Activated naive CD4-positive, alpha-beta T cell treated with anti-CD3 and anti-CD28 coated beads, Interleukin-2, amount 50 U/mL, for 16 hours (primary cell): ENCODE data around the gene GCM1.
"Not testable (repeated sequence)": the region's sequence is repeated elsewhere in the genome, so short reads cannot be mapped to it uniquely, and the experiment has no call there.

Experiments used
- DNase-seq: peaks from one replicate; pipeline ENCODE4 v3.0.0-alpha.2; 2020

GCM1 gene, protein sequence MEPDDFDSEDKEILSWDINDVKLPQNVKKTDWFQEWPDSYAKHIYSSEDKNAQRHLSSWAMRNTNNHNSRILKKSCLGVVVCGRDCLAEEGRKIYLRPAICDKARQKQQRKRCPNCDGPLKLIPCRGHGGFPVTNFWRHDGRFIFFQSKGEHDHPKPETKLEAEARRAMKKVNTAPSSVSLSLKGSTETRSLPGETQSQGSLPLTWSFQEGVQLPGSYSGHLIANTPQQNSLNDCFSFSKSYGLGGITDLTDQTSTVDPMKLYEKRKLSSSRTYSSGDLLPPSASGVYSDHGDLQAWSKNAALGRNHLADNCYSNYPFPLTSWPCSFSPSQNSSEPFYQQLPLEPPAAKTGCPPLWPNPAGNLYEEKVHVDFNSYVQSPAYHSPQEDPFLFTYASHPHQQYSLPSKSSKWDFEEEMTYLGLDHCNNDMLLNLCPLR

DNA sequence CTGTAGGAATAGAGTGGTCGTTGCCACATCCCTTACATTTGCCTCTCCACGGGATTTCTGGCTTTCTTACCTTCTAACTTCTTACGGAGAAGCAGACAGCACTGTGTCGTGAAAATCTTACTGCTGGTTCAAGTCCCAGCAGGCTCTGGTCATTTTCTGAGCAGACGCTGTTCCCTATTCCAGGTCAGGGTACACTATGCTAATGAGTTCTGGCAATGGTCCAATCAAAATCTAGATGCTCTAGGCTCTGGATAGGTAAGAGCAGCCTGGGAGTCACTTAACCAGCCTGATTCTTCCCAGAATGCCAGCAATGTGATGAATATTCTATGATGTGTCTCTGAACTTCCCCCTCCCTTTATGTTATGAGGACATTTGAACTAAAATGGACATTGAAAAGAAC is at the start of gene GCM1:
Gene GCM1 (minus strand): TSS at position 158 of the 400 bp plus-strand sequence. CDS start 3,209 bp downstream, outside the sequence.
- no peak for DNase-seq

DNA sequence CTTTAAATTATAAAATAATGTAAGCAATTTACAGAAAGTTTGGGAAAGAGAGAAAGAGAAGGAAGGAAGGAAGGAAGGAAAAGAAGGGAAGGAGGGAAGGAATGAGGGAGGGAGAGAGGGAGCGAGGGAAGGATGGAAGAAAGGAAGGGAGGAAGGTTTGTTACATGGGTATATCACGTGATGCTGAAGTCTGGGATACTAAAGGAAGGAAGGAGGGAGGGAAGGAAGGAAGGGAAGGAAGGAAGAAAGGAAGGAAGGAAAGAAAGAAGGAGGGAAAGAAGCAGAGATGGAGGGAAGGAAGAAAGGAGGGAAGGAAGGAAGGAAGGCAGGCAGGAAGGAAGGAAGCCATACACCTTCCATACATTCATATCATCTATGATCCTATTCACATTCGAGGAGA is 48.9 kb upstream of the GCM1 start:
- DNase-seq: no peak

DNA sequence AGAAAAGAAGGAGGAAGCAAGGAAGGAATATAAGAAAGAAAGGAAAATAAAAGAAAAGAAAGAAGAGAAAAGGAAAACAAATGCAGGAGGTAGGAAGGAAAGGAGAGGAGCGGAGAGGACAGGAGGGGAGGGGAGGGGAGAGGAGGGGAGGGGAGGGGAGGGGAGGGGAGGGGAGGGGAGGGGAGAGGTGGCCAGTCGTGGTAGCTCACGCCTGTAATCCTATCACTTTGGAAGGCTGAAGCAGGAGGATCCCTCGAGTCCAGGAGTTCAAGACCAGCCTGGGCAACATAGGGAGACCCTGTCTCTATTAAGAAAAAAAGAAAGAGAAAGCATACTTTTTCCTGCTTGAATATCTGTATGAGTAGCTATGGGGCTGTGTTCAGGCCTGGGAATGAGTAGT is 46.4 kb upstream of the GCM1 start:
- no peak for DNase-seq

DNA sequence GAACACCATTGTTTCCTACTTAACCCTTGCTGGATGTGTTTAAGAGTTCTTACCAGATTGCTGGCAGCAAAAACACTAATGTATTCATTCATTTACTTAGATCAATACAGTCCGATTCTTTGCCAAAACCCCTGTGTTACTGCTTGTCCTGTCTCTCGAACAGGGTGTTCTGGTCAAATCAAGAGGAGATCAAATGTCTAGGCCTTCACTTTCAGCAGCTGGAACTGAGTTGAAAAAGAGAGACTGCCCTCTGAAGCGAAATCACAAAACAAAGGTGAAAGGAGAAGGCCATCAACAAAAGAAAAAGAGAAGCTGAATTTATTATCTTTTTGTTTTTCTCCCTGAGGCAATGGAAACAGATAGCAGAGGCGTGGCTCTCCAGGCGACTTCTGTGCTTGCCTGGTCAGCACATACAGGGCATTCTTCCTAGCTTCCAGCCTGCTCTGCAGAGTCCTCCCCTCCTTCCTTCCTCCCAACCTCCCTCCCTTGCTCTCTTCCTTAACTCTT is 44.1 kb upstream of the GCM1 start:
- DNase-seq: no peak

DNA sequence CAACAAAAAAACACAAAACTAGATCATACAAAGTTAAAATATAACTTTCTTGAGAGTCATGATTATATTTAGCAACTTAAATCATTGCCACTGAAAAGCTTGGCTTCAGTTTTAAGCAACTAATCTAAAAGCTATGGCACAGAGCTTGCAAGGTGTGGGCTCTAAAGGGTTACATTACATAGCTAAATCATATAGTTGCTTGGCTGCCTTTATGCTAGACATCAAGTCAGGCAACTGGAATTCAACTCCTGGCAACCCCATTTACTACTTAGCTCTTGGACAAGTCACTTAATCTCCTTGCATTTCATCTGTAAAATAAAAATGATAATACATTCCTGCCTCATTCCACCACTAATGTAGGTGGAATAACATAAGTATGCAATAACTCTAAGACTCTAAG is 40.9 kb upstream of the GCM1 start:
- DNase-seq: no peak

DNA sequence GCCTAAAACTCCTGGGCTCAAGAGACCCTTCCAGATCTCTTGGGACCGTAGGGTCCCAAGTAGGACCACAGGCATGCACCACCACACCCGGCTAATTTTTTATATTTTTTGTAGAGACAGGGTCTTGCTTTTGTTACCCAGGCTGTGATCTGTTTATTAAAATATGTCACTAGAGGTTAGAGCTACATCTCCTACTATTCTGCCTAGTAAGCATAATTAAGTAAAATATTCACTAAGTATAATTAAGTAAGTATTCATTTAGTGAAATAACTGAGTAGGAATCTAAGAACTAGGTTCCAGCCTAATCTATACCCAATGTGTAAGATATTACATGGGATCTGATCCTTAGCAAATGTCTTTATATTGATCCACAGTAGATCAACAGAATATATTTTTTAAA is 40.2 kb upstream of the GCM1 start:
- DNase-seq: no peak

DNA sequence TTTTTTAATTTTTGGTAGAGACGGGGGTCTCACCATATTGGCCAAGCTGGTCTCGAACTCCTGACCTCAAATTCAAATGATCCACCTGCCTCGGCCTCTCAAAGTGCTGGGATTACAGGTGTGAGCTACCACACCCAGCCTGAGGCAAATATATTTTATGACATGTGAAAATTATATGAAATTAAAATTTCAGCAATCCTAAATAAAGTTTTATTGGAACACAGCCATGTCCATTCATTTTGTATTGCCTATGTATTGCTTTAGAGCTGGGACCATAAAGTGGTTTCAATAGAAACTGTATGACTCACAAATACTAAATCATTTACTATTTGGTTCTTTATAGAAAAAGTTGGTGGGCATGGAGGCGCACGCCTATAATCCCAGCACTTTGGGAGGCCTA is 32.0 kb upstream of the GCM1 start:
- no peak for DNase-seq

DNA sequence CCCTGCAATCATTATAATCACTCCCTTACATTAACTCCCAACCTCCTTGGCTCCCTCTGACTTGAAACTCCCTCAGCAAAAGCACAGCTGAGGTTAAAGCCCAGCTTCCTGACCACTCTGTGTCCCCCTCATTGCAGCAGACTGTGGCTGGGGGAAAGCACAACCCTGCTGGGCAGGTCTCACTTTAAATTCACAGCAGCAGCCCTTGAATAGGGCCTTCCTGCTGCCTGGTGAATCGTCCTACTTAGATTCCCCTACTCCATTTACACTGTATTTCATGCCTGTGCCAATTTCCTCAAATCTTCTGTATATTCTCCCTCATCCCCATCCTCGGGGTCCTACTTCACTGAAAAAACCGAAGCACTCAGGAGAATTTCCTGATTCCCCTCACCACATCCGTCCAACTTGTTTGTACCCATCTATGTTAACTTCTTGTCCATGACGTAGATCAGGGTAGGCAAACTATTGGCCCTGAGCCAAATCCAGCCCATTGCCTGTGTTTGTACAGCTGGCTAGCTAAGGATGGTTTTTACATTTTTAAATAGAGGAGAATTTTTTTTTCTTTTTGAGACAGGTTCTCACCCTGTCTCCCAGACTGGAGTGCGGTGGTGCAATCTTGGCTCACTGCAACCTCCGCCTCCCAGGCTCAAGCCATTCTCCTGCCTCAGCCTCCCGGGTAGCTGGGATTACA is 31.5 kb upstream of the GCM1 start:
- DNase-seq: no peak

DNA sequence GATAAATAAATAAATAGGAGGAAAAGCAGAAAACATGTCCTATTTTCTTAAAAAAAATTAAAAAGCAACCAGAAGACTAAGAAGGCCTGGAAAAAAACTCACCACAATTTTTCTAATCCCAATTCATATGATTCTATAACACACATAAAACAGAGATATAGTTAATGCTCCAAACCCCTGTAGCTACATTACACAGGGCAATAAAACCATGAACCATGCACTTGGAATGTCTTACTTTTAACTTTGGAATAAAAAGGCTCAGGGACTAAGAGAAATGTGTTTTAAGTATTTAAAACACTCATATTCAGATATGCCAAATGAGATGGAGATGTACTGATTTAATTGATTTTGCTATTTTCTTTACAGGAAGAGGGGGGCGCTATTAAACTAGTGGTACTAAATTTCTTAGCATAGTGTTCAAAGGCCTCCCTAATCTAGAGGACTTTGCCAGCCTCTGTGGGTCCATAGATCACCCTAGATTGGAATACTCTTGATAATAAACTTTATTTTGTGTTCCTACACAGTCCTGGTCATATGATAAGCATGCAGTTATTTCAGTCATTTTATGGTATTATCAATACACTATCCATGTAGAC is 30.3 kb upstream of the GCM1 start:
- no peak for DNase-seq

DNA sequence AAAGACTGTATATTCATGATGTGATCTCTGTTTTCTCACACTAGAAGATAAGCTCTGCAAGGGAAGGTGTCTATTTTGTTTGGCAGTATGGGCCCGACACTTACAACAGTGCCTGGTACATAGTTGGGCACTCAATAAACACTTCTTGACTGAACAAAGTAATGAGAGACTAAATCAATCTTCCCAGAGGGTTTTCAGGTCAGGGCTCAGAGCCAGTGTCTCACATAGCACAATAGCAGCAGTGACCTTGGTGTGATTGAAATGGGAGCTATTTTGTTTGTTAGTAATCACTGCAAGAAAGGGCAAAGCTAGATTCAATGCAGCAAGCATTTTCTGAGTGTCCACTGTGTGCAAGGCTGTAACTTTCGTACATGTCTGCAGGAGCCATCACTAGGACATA is 26.4 kb upstream of the GCM1 start:
- no peak for DNase-seq

DNA sequence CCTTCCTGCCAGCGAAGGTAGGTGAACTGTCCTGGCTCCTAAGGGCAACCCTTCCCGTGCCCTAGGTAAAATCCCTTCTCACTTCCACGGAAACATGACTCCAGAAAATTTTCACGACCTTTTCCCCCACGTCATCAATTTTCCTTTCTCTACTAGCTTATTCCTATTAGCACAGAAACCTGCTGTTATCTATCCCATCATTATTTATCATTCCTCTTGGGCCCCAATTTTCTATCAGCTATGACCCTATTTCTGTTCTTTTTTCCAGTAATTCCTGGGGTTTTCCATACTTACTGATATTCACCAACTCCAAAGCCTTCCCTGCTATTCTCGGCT is 23.8 kb upstream of the GCM1 start:
- DNase-seq: no peak

DNA sequence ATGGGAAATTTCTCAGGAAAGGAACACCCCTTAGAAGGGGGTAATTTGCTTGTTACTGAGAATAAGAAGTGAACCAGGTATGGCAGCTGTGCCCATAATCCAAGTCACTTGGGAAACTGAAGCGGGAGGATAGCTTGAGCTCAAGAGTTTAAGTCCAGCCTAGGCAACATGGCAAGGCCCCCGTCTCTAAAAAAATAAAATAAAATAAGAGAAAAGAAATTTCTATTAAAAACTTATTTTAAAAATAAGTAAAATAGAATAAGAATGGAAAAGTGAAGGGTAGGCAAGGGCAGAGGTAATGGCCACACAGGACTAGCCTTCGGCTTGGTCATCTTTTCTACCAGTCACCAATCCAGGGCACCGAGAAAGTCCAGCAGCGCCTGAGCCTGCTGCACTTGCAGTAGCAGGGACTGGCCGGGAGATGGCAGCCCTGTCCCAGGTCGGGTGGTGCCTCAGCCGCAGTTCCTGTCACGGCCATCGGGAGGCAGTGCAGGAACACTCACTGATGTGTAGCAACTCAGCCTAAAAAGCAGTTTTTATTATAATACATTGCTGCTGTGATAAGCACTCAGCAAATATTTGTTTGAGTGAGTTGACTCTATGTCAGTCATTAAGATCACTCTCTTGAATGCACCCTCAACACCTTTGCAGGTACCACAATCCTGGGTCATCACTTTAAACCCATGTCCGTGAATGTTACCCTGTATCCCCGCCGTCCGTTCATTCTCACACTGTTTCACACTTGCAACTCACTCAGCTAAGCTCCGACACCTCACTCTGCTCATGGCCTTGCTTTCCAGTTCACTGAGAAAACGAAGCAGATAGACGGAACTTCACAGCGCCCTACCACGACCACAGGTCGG is 23.2 kb upstream of the GCM1 start:
- DNase-seq: peak; percentile 88

DNA sequence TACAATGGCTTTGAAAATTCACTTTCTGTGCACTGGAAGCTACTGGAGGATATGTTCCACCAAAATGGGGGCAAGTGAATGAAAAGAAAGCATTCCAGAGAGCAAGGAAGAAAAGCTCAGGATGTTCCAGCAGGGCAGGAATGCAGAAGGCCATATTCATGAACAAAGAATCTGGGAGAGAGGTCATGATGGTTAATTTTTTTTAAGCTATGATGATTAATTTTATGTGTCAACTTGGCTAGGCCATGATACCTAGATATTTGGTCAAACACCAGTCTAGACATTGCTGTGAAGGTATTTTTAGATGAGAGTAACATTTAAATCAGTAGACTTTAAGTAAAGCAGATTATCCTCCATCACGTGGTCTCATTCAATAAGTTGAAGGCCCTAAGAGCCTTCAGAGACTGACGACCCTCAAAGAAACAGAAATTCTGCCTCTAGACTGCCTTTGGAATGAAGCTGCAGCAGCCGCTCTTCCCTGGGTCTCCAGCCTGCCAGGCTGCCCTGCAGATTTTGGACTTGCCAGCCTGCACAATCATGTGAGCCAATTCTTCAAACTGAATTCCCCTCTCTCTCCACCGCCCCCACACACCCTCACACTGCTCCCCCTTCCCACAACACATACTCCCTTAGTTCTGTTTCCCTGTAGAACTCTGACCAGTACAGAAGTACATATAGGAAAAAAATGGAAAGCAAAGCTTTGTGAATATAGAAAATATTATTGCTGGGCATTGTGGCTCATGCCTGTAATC is 20.1 kb upstream of the GCM1 start:
- no peak for DNase-seq

DNA sequence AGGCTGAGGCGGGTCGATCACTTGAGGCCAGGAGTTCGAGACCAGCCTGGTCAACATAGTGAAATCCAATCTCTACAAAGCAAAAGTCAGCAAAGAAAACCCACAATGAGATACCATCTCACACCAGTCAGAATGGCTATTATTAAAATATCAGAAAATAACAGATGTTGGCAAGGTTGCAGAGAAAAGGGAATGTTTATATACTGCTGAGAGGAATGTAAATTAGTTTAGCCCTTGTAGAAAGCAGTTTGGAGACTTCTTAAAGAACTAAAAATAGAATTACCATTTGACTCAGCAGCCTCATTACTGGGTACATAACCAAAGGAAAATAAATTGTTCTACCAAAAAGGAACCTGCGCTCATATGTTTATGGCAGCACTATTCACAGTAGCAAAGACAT is 16.7 kb upstream of the GCM1 start:
- no peak for DNase-seq

DNA sequence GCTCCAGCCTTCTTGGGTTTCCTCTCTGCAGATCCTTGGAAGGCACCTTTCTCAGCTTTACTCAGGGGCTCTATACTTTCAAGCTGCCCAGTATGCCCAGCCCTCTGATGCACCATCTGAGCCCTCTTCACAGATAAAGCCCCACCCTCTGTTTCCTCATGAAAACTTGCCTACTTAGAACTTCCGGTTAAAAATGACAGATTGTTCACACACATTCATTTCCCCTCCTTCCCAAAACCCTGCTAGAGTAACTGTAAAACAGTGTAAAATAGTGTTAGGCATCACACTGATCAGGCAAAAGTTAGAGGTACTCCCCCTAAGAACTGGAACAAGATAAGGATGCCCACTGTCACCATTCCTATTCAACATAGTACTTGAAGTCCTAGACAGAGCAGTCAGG is 14.0 kb upstream of the GCM1 start:
- no peak for DNase-seq

DNA sequence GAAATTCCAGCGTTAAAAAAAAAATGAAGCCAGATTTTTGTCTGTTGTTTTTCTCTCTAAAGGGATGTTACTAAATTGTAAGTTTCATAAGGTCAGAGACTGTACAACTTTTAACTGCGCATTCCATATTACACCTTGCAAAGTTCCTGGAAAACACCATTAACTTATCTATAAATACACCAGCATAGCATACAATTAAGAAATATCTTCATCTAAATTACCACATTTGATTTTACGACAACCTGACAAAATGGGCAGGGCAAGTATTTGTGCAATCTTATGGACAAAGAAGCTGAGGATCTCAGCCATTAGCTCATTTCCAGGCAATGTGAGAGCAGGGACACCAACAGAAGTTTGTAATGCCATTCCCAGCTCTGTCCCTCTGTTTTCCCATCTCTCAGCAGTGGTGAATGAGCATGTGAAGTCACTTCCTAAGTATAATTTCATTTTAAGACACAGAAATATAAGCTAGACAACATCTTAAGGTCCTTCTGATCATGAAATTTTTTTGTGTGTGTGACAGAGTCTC is 12.9 kb upstream of the GCM1 start:
- no peak for DNase-seq

DNA sequence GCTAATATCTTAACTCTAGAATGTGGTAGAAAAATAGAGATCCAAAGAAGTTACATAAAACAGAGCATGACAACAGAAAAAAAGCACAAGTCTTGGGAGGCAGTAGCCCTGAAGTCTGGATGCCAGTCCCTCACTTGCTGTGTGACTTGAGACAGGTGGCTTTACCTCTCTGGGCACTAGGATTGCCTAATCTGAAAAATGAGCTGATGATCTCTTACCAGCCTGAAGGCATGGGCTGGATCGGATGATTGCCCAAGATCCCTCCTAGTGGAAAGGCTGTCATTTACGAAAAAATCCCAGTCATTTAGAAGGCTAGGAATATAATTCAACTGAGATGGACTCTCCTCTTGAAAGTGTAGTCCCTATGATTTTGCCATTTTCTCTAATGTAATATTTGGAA is 10.9 kb upstream of the GCM1 start:
- no peak for DNase-seq

DNA sequence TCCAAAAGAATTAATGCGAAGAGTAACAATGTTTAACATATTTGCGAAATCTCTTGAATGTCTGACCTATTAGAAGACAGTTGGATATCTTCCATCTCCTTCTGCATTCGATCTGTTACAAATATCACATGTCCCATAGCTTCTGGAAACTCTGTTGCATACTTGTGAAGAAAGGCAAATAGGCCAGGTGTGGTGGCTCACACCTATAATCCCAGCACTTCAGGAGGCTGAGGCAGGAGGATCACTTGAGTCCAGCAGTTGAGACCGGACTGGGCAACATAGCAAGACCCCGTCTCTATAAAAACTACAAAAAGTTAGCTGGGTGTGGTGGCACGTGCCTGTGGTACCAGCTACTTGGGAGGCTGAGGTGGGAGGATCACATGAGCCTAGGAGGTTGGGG is 9.4 kb upstream of the GCM1 start:
- not testable (repeated sequence) for DNase-seq

DNA sequence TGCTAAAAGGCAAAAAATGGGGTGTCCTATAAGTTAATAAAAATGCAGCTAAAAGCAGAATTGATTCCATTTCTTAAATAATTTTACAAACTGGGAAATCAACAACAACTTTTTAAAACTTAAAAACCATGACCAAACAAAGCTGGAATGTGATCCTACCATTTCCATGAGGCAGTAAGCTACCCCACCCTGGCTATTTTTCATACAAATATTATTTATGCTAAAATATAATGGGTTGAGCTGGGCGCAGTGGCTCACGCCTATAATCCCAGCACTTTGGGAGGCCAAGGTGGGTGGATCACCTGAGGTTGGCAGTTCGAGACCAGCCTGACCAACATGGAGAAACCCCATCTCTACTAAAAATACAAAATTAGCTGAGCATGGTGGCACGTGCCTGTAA is 6.6 kb upstream of the GCM1 start:
- DNase-seq: not testable (repeated sequence)

DNA sequence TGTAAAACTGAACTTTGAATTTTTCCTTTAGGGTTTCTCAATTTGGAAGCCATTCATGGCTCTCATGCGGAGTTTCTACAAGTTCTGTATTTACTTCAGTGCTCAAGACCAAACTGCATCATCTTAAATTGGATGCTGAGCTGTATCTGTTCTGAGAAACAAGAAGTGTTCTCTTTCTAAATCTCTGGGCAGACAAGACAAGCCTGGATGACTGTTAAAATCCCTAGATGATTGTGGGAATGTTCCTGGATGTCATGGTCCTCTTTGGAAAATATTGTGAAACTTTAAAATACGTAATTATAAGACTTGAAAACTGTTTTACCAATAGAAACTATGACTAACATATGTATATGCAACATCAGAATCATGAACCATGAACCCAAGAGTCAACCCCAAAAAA is 6.2 kb upstream of the GCM1 start:
- DNase-seq: no peak

DNA sequence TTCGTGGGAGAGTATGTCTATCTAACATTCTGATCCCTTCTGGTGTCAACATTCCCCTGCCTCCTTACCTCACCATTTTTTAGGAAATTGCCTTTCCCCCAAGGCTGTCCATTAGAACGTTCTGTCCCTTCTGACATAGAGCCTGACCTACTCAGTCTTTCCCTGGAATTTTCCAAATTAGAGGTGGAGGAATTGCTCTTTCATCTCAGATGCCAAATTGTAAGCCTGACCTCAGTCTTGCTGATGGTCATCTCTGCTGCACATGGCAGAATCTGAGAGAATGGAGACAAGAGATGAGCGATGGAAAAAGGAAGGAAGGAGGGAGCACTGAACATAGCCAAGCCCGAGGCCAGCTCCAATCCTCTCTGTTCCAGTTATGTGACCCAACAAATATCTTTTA is 5.4 kb upstream of the GCM1 start:
- DNase-seq: no peak

DNA sequence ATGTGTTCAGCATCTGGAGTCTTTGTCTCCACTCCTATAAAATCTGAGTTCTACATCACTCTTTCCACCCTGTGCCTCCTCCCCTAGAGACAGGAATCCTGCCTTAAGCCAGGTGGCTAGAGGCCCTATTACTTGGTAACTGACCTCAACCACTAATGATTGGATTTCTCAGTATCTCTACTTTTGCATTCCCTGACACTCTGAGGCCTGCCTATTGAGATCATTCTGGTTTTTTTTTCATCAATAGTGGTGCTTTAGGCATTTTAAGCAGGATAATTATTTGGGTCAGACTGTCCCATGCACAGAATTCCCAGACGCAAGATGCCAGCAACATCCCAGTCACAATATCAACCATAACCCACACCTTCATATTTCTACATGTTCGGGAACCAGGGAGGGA is 3.9 kb upstream of the GCM1 start:
- no peak for DNase-seq
